Renal cortex interstitium (tissue), 11 donors: ENCODE measurements around the gene MRC2. TPM values are rescaled to one million over a fixed set of nuclear protein-coding genes. Genes with fewer than 3 reads are reported as not detected.
"Not testable (repeated sequence)": the region's sequence is repeated elsewhere in the genome, so short reads cannot be mapped to it uniquely, and the experiment has no call there.

Source experiments
- DNase-seq, 11 donors: peaks; one replicate each; pipeline ENCODE4 v3.0.0-alpha.2; 2013; ENCODE audit warnings: low read depth in 9 of 11, low spot score in 4 of 11; ENCODE audit errors: extremely low read depth in 1 of 11
- polyA plus RNA-seq, 3 donors: library from polyadenylated mRNA; unstranded; fragments of 120-200 nt; gene quantifications; one replicate each; pipeline ENCODE4 v1.2.1, GENCODE V29; 2013; ENCODE audit not compliant: insufficient read length in 3 of 3

MRC2 gene
- polyA plus RNA-seq, 3 donors, result 52.6 to 80.0 (median 72.5) TPM

DNA sequence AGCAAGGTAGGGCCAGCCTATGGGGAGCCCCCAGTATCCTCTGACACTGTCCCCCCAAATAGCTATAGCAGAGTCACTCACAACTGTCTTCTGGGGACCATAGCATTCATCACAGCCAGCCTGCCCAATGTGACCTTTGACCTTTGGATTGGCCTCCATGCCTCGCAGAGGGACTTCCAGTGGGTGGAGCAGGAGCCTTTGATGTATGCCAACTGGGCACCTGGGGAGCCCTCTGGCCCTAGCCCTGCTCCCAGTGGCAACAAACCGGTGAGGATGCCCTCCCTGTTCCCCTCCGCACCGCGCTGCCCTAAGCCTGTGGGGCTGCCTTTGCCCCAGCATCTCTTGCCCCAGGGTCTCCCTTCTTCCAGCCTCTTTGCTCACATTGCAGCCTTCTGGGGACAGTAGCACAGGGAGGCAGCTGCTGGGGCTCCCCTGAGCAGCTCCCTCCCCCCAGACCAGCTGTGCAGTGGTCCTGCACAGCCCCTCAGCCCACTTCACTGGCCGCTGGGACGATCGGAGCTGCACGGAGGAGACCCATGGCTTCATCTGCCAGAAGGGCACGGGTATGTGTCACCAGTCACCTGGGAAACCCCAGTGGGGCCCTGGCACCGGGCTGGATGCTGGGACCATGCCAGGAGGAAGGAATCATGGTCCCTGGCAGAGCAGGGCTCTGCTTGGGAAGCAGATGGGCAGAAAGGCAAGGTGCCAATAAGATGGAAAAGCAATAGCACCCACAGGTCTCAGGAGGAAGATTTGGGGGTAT is 61.1 kb downstream of the MRC2 start:
- DNase-seq, result no peak

DNA sequence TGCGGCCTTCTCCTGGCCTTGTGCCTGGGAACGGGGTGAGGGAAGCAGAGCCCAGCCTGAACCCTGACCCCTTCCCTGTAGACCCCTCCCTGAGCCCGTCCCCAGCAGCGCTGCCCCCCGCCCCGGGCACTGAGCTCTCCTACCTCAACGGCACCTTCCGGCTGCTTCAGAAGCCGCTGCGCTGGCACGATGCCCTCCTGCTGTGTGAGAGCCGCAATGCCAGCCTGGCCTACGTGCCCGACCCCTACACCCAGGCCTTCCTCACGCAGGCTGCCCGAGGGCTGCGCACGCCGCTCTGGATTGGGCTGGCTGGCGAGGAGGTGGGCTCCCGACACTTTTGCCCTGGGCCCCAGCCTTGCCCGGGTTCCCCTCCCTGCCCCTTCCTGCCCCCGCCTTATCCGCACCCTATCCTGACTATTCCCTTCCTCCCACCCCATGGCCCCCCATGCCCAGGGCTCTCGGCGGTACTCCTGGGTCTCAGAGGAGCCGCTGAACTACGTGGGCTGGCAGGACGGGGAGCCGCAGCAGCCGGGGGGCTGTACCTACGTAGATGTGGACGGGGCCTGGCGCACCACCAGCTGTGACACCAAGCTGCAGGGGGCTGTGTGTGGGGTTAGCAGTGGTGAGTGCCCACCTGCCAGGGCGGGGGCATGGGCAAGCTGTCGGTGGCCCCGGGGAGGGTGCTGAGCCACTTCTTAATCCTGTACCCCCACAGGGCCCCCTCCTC is 62.1 kb downstream of the MRC2 start:
- DNase-seq, result no peak

DNA sequence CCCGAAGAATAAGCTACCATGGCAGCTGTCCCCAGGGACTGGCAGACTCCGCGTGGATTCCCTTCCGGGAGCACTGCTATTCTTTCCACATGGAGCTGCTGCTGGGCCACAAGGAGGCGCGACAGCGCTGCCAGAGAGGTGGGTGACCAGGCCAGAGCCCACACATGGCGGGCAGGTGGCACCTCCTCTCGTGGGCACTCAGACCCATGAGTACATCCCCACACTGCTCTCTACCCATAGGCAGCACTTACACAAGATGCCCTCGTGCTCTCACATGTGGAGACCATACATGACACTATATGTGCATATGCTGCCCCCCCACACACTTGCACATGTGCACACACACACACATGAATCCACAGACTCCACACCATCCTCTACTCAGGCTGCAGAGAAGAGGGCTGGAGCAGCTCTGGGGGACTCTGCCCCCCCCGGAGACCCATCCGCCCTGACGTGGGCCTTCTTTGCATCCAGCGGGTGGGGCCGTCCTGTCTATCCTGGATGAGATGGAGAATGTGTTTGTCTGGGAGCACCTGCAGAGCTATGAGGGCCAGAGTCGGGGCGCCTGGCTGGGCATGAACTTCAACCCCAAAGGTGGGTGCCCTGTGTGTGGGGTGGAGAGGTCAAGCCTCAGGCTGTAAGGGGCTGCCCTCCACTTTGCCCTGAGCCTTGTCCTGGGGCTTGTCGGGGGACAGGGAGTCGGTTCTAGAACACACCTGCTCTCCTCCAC is 62.9 kb downstream of the MRC2 start:
- DNase-seq, result no peak

DNA sequence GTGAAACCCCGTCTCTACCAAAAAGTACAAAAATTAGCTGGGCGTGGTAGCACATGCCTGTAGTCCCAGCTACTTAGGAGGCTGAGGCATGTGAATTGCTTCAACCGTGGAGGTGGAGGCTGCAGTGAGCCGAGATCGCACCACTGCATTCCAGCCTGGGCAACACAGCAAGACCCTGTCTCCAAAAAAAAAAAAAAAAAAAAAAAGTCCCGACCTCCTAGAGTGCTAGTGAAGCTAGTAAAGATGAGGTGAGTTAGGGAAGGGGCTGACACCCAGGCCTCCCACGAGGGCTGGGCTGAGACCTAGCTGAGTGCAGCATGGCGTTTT is 64.1 kb downstream of the MRC2 start:
- not testable (repeated sequence) for DNase-seq

DNA sequence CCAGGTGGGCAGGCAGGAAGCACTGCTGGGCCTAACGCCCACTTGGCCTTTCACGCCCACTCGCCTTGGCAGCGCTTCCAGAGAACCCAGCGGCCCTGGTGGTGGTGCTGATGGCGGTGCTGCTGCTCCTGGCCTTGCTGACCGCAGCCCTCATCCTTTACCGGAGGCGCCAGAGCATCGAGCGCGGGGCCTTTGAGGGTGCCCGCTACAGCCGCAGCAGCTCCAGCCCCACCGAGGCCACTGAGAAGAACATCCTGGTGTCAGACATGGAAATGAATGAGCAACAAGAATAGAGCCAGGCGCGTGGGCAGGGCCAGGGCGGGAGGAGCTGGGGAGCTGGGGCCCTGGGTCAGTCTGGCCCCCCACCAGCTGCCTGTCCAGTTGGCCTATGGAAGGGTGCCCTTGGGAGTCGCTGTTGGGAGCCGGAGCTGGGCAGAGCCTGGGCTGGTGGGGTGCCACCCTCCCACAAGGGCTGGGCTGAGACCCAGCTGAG is 64.7 kb downstream of the MRC2 start:
- DNase-seq, result no peak

DNA sequence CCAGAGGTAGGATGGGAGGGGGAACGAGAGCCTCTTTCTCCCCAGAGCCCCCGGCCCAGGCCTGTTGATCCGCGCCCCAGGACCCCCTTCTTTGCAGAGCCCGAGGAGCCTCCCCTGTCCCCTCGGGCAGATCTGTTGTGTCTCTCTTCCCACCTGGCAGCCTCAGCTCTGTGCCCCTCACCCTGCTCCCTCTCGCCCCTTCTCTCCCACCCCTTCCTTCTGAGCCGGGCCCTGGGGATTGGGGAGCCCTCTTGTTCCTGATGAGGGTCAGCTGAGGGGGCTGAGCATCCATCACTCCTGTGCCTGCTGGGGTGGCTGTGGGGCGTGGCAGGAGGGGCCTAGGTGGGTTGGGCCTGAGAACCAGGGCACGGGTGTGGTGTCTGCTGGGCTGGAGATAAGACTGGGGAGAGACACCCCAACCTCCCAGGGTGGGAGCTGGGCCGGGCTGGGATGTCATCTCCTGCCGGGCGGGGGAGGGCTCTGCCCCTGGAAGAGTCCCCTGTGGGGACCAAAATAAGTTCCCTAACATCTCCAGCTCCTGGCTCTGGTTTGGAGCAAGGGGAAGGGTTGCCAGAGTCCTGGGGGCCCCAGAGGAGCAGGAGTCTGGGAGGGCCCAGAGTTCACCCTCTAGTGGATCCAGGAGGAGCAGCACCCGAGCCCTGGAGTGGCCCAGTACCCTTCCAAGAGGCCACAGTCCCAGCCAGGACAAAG is 65.4 kb downstream of the MRC2 start:
- no peak for DNase-seq

DNA sequence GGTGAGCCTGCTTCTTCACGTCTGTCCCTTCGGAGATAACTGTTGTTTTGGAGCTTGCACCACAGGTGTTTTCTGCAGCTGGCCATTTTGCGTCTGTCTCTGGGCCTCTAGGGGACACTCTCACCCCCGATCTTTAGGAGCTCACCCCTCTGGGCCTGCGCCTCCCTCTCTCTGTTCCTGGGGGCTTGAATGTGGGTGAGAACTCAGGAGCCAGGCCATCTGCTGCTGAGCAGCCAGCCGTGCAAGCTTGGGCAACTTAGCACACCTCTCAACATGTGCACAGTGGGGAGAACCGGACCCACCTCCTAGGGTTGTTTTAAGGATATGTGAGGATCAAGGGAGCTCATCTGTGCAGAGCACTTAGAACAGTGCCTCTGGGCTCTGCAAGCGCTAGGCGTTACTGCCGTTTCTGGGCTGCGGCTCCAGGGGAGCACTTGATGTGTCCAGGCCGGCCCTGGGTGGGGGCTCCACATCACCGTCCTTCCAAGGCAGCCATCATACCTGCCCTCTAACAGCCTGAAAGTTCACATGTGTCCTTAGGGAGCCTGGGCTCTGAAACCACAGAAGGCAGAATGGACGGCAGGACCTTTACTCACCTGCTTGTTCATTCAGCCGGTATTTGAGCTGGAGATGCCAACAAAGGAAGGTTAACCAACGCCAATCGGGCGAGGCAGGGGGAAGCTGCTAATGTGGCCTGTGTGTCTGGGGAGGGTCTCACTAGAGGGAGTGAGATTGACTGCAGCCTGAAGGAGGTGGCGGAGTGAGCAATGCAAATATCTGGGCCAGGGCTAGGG is 66.3 kb downstream of the MRC2 start:
- no peak for DNase-seq

DNA sequence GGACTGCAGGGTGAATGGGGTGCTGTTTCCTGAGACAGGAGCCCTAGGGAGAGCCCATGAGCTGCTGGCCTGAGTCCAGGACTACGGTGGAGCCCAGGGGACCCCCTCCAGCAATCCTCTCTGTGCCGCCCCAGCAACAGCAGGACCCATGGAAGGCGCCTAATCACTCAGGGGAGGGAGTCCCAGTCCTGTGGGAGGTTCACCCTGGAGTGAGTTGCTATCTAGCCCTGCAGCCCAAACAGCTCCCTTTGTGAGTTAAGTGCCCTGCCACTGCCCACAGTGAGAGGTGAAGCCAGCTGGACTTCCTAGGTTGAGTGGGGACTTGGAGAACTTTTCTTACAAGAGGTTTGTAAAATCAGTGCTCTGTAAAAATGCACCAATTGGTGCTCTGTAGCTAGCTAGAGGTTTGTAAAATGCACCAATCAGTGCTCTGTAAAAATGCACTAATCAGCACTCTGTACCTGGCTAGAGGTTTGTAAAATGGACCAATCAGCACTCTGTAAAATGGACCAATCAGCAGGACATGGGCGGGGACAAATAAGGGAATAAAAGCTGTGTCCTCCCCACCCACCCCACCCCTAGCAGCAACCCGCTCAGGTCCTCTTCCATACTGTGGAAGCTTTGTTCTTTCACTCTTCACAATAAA is 67.7 kb downstream of the MRC2 start:
- DNase-seq, result not testable (repeated sequence)

DNA sequence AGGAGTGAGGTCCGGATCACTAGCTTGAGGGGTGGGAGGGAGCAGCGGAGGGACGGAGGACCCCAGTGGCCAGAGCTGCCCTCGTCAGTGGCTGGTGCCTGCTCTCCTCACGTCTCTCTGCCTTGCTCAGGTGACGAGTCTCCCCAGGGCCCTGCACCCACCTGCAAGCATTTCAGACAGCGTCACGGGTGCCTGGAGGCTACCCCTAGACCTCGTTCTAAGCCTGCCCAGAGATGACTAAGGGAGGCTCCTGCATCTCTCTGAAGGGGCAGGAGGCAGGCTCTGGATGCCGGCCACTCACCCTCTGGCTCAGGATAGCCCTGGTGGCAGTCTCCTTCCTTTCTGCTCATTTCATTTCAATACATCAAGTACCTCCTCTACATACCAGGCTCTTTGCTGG is 68.8 kb downstream of the MRC2 start:
- no peak for DNase-seq

DNA sequence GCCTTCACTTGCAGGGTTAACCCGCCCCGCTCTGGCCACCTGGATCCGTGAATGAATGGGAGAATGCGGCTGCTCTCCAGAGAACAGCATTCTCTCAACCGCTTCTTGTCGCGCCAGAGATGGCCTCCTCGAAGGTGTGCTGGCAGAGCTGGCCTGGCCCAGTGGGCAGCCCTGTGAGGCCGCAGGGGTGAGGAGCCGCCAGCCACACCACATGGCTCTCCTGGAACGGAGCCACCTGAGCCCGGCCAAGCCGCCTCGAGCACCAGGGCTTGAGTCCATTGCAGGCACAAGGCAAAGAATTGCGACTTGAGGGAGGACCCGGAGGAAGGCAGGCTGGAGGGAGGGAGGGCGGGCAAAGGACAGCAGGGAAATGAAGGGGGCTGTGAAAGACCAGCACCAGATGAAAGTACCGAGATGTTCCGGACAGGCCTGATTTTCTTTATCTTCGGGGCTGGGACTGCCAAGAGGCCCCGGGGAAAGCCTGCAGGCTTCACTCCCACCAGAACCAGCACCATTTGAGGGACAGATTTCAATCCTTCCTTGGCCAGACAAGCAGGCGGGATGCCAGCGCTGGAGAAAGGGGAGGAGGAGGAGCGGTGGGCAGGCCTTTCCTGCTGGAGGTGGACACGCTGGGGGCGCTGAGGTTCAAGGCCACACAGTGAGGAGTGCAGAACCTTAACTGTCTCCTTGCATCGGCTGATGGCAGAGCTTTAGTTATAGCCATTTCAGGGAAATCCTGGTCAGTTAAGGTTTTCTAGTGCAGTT is 69.4 kb downstream of the MRC2 start:
- DNase-seq, result no peak

DNA sequence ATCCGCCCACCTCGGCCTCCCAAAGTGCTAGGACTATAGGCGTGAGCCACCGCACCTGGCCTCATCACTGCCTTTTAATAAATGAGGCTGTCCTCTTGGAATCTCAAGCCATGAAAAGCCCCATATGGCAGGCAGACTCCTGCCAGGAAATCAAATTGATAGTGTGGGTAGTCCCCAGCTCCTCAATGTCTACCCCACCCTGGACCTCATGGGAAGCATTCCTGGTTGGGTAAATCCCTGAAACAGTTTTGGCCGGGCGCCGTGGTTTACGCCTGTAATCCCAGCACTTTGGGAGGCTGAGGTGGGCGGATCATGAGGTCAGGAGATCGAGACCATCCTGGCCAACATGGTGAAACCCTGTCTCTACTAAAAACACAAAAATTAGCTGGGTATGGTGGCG is 71.0 kb downstream of the MRC2 start:
- not testable (repeated sequence) for DNase-seq

DNA sequence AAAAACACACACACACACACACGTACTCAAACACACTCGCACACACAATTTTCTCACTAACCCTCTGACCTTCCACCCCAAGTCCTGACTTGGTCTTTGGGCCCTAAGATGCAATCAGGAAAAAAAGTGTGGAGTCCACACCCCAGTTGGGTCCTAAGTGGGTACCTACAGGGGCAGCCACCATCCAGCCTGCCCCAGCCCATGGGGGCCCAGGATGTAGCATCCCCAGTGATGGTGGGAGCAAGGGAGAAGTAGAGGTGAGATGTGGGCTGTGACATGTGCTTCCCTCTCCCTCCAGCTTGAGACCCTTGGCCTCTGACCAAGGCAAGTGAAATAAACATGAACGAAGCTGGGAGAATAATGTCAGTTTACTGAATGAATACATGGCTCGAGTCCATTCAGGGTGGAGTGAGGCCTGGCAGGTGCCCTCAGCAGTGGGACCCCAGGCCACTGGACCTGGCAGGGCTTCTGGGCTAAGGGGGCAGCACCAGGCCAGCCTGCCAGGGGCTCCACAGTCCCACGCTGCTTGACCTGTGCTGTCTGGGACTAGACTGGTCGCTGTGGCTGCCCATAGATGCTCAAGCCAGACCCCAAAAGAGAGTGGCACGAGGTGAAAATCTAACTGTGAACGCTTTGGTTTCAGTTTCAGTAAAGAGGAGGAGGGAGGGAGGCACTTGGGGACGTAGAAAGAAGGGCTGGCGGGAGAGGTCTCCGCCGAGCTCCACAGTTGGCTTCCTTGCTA is 73.7 kb downstream of the MRC2 start:
- DNase-seq, result no peak

DNA sequence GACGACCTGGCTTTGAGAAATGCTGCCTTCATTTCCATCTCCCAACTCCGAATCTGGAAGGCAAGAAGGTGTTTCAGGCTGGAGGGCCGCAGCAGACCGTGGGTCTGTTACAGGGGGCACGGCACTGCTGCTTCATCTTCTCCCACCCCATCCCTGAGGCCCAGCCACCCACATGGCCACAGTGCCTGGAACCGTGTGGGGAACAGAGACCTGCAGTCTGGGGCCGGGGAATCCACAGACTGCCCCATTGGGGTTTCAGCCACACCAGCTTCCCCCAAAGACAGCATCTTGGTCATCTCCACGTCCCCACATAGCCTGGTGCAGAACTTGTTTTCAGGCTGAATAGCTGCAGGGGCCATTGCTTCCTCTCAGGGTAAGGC is 74.2 kb downstream of the MRC2 start:
- DNase-seq, result no peak

DNA sequence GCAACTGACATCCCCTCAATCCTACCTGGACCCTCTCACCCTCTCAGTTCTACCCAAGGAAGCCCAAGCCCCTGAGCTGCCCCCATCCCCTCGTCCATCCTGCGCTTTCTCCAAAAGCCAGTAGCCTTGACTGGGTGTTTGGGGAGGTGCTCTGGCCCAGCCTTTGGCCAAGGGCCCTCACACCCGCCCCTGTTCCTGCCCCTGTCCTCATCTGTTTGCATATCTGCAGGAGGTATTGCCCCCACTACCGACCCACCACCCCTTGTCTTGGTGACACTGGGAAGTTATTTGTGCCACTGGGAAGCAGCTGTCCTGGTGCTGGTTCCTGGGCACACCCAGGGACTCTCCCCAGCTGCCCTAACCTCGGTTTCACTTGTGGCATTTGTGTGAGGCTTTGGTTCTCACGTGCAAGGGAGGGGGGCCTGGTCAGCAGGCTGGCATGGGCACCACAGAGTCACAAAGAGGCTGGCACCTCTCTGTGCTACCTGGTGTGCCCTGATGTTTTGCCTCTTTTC is 75.3 kb downstream of the MRC2 start:
- no peak for DNase-seq

DNA sequence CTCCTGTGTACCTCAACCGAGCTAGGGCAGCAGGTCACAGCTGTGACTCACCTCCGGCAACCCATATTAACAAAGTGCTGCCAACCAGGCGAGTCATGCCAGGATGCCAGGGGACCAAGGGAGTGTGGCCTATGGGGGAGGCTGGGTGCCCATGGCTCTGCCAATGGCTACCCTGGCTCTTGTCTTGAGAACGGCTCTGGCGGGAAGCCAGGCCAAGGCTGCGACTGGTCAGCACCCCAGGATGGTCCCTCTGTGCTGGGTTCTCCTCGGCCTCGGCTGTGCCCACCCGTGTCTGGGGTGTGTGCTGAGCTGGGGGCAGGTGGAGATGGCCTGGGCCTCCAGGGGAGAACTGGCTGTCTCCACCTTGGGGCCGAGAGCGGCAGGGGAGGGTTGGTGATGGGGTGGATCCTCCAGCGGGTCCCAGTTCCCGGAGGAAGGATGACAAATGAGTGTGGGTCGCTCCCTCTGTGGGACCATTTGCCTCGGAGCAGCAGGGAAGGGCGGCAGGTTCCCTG is 75.8 kb downstream of the MRC2 start:
- DNase-seq, result no peak

DNA sequence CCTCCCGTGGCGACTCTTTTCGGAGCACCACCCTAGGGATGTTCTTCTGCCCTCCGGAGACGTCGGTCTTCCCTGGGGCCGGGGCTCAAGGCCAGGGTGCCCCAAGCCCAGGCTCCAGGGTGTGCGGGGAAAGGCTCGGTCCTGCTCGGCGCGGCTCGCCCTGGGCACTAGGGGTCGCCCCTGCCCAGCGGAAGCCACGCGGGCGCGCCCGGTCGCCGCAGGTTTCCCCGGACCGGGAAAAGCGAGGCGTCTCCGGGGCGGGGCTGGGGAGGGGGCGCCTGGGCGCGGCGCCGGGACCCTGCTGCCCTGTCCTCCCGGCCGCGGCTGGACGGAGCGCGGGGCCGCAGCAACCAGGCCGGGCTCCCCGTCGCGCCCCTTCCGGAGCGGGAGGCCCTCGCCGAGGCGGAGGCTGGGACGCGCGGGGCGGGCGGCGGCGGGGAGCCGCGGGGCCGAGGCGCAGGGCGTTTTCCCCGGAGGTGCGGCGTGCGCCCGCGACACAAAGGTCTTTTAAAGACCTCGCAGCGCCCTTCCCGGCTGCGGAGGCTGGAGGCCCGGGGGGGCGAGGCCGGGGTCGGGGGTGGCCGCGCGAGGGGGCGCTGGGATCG is 76.4 kb downstream of the MRC2 start:
- DNase-seq, result peak in 5 of 11 donors; percentile 65 to 74 (median 70)
